ENCODE data around the gene BIVM.

DNA sequence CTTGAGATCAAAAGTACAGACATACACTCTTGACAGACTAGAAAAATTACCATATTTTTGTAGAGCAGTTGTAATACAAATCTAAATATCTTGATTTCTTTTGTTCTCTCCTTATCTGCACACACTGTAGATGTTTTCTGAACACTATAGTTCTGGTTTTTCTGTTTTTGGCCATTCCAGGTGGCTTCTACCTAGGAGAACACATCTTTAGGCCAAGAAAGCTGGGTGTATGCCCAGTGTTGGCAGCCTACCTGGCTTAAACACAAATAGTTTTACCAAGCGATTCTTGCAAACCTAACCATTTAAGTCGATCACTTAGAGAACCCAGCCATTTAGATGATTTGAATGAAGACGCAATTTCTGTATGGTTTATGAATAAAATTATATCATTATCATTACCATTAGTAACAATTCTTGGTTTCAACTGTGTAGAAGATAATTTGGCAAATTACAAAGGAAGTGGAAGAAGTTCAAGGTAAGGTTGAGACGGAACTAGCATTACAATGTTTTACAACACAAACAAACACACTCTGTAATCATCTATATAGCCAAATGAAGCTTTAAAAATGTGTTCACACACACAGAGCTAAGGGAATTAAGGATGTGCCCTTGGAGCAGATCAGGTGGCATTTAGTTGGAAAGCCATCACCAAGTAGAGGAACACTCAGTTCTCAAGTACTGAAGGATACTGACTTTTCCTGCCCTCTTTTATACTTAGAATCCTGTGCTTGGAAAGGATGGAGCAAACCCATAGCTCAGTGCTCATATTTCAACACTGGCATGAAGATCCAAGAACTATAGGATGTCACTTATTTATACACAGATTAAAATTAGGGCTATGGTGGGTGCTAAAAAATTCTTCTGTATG, 83.1 kb downstream of the BIVM start:
- TF ChIP-seq, protein P1, sequence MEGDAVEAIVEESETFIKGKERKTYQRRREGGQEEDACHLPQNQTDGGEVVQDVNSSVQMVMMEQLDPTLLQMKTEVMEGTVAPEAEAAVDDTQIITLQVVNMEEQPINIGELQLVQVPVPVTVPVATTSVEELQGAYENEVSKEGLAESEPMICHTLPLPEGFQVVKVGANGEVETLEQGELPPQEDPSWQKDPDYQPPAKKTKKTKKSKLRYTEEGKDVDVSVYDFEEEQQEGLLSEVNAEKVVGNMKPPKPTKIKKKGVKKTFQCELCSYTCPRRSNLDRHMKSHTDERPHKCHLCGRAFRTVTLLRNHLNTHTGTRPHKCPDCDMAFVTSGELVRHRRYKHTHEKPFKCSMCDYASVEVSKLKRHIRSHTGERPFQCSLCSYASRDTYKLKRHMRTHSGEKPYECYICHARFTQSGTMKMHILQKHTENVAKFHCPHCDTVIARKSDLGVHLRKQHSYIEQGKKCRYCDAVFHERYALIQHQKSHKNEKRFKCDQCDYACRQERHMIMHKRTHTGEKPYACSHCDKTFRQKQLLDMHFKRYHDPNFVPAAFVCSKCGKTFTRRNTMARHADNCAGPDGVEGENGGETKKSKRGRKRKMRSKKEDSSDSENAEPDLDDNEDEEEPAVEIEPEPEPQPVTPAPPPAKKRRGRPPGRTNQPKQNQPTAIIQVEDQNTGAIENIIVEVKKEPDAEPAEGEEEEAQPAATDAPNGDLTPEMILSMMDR (conservative IDR thresholded peaks at IDR 0.05) = no peak
- no peak for TF ChIP-seq ZFX (IDR thresholded peaks at IDR 0.05)
